ENCODE measurements around the gene PRKRIP1.
"Not testable (repeated sequence)": the region's sequence is repeated elsewhere in the genome, so short reads cannot be mapped to it uniquely, and the experiment has no call there.

Gene PRKRIP1, protein sequence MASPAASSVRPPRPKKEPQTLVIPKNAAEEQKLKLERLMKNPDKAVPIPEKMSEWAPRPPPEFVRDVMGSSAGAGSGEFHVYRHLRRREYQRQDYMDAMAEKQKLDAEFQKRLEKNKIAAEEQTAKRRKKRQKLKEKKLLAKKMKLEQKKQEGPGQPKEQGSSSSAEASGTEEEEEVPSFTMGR

DNA sequence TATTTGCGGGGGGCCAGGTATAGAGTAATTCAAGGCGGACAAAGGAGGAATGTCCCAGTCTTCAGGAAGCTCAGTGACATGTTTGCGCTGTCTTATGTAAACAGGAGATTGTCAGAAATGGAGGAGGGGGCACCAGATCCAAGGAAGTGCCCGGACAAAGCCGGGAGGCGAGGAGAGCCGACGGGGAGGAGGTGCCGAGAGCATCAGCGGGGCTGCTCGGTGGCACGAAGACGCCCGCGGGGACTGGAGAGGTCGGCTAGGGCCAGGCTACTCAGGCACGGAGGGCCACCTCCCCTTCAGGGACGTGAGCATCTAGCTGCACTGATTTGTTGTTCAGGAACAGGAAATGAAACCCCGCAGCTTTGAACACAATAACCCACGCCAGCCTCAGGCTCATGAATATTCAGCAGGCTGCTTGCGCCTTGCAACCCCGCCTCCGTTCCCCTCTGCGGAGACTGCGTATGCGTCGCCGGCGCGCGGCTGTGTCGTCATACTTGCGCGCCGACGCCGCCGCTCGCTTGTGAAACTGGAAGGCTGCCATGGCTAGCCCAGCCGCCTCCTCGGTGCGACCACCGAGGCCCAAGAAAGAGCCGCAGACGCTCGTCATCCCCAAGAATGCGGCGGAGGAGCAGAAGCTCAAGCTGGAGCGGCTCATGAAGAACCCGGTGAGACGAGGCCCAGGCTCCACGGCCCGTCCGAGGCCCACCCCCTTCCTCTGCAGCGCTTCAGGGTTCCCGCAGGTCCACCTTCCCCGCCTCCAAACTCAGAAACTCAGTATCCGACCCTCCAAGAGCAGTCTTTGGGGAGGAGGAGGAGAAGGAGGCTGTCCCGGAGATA, at the start of gene PRKRIP1:
Gene PRKRIP1, plus strand, starts transcription at position 491 of the 837 bp plus-strand sequence. Its CDS starts 49 bp downstream, at position 540.
- DNase-seq, result peak; percentile 98

DNA sequence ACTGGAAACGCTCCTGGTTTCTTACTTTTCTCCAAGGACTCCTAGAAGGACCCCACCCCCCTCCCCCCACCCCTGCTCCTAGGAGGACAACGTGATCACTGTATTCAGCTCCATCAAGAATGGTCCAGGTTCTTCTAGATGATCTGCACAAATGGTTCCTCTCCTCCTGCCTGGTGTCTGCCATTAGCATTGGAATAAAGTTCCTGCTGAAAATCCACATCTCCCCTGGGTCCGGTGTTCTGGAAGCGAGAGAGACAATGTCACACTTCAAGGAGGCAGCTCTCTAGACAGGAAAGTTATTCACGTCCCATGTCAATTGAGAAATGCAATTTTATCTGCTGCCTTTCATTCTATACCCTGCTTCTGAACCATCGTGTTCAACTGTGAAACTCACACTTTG, 49.2 kb upstream of the PRKRIP1 start:
- not testable (repeated sequence) for DNase-seq

- not testable (repeated sequence) for DNase-seq
Observed at GRCh38 chr7:102356344-102356743, 39.8 kb upstream of the PRKRIP1 start, which contains the start of gene SPDYE6. Gene SPDYE6 (minus strand): TSS chr7:102356444. CDS start chr7:102356023, 421 bp downstream.

DNA sequence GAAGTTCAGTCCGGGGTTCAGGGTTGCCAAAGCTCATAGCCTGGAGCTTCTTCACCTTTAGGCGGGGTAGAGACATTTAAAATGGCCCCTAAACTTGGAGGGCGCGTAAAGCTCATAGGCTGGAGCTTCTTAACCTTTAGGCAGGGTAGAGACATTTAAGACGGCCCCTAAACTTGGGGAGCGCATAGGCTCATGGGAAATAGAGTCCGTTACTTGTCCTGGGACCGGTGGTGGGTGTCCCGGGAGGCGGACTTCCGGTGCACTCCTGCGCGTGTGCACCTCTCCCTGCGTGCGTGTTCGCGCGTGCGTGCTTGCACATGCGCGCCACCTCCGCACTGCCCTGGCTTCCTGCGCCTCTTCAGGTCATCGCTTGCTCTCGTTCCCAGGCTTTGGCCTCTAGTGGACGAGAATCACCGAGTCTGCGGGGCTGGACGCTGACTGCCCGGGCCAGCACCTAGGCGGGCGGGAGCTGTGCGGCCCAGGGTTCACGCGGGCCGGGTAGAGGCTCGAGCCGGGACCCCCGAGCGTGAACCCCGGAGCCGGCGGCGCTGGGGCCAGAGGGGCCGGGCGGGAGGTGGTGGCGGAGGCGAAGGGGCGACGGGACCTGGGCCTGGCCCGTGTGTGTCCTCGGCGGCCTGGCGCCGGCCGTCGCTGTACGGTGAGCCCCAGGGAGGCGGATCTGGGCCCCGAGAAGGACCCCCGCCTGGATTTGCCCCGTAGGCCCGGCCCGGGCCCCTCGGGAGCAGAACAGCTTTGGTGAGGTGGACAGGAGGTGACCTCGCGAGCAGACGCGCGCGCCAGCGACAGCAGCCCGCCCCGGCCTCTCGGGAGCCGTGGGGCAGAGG, 32.4 kb upstream of the PRKRIP1 start:
- peak; percentile 99 for DNase-seq

- not testable (repeated sequence) for DNase-seq
Observed at GRCh38 chr7:102364394-102364886, 31.7 kb upstream of the PRKRIP1 start.

GRCh38 chr7:102365390-102365789, 30.8 kb upstream of the PRKRIP1 start:
- DNase-seq, result not testable (repeated sequence)

DNA sequence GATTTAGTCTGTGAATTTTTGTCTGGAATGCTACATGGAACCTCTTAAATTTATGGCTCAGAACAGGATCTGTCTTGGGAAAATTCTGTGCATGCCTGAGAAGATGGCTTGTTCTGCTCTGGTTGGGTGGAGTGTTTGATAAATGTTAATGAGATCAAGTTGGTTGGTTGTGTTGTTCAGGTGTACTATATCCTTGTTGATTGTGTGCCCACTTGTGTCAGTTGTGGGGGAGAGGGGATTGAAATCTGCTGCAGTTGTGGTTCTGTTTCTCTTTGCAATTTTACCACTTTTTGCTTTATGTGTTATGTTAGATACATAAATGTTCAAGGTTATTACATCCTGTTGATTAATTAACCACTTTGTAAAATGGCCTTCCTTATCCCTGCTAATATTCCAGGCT, 26.1 kb upstream of the PRKRIP1 start:
- DNase-seq, result not testable (repeated sequence)

GRCh38 chr7:102372796-102373195, 23.4 kb upstream of the PRKRIP1 start:
- DNase-seq, result not testable (repeated sequence)

DNA sequence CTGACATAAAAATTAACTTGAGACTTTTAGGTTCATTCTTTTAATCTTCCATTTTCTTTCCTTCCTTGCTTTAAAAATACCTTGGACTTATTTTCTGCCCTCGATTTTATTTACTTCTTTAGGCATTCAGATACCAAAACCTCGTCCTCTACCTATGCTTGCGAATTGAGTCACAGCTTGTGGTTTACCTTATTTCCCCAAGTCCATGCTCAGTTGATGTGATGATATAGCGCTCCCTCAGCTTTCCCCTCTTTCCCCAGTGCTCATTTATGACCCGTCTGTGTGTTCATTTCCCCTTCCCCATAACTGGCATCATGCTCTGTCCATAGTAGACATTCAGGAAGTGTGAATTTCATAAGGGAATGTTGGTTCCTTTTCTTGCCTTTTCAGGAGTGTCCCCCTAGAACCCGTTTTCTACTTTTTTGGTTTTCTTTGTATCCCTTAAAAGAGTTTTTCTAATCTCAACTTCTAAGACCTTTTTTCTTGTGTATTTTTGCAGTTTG, 19.1 kb upstream of the PRKRIP1 start:
- DNase-seq, result no peak

DNA sequence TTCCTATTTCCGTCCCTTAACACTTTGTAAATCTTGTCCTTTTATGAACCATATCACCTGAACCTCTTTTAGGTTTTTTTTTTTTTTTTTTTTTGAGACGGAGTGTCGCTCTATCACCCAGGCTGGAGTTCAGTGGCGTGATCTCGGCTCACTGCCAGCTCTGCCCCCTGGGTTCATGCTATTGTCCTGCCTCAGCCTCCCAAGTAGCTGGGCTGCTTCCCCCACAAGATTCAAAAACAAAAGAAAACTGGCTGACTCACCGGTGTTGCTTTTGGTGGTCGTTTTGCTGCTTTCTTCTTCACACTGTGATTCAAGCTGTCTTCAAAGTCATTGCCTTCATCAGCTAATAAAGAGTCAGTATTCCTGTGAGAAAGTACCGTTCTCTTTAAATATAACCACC, 15.3 kb upstream of the PRKRIP1 start:
- not testable (repeated sequence) for DNase-seq

DNA sequence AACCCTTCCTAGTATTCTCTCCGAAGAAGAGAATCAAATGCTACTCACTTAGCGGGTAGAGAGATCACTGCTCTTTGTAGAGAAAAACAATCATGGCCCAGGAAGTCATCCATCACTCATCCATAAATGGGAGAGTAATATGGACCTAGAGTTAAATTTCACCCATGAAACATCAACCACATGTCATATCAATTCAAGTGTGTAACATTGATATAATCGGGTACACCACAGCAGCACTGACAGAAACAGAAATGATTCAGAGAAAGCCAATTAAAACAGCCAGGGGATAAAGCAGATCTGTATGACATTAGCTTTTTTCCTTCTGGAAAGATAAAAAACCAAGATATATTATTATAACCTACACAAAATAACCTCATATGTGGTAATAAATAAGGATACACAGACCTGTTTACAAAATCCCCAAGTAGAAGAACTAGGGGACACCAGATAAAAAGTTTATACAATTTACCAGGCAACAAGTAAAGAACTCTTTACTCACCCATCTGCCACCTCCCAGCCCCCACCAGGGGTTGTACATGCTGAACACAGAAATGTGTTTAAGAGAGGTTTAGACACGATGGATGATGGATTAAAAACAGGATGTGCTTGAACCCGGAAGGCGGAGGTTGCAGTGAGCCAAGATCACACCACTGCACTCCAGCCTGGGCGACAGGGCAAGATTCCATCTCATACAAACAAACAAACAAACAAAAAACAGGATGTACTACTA, 14.3 kb upstream of the PRKRIP1 start:
- not testable (repeated sequence) for DNase-seq

DNA sequence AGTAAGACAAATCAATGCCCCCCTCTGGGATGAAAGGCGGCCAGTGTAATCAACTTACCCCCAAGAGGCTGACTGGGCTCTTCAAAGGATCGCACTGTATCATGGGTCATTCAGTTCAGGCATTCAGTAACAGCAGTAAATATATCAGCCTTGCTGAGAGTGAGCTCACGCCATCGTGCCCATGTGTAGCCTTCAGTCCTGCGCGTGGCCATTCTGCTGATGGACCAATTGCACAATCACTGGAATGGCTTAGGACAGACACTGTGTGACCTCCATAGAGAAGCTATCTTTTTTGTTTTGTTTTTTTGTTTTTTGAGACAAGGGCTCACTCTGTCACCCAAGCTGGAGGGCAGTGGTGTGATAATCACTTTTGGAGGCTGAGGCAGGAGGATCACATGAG, 9.1 kb upstream of the PRKRIP1 start:
- no peak for DNase-seq

DNA sequence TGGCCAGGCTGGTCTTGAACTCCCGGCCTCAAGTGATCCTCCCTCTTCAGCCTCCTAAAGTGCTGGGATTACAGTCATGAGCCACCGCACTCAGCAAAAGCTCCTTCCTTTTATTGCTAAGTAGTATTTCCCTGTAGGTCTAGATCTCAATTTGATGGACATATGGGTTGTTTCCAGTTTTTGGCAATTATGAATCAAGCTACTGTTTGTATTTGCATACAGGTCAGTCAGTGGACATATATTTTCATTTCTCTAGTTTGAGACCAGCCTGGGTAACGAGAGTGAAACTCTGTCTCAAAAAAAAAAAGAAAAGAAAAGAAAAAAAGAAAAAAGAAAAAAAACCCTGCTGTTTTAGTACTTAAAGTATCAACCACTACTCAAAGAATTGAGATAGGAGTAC, 6.4 kb upstream of the PRKRIP1 start:
- DNase-seq, result no peak

GRCh38 chr7:102390697-102391484, 5.3 kb upstream of the PRKRIP1 start:
- DNase-seq, result peak; percentile 86

- no peak for DNase-seq
Observed at GRCh38 chr7:102392330-102392729, 3.8 kb upstream of the PRKRIP1 start.

GRCh38 chr7:102393467-102393866, 2.7 kb upstream of the PRKRIP1 start:
- DNase-seq, result no peak

DNA sequence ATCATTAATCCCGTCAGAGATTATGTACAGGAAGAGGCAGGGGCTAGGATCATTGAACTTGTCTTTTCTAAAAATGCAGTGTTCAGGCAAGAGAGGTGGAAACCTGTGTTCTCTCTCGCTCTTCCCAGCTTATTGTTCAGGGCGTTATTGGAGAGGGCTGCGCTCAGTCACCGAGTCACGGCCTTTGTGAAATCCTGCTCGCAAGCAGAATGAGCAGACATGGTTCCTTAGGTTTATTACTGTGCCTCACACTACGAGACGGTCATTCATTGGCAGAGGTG, 631 bp upstream of the PRKRIP1 start:
- DNase-seq, result no peak

GRCh38 chr7:102396710-102397019, 502 bp downstream of the PRKRIP1 start:
- DNase-seq, result no peak

DNA sequence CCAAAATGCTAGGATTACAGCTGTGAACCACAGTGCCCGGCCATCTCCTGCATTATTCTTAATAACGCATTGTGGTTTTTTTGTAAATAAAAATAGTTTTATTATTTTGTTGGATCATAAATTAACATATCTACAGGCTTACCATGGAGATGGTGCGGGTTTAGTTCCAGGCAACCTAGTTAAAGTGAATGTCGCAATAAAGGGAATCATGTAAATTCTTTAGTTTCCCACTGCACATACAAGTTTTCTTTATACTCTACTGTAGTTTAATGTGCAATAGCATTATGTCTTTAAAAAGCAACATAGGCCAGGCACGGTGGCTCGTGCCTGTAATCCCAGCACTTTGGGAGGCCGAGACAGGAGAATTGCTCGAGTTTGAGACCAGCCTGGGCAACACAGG, 2.4 kb downstream of the PRKRIP1 start:
- no peak for DNase-seq

GRCh38 chr7:102400360-102400759, 4.2 kb downstream of the PRKRIP1 start:
- no peak for DNase-seq

GRCh38 chr7:102403563-102403962, 7.4 kb downstream of the PRKRIP1 start:
- DNase-seq, result no peak
